Hippocampal formation (tissue), 2 donors: ENCODE data around the gene FUT4.
"Not testable (repeated sequence)": the region's sequence is repeated elsewhere in the genome, so short reads cannot be mapped to it uniquely, and the experiment has no call there.

Experiments used
- DNase-seq, 2 donors: peaks; one replicate each; lab custom pipeline; 2025; lab: John Stamatoyannopoulos, UW

The FUT4 gene, protein sequence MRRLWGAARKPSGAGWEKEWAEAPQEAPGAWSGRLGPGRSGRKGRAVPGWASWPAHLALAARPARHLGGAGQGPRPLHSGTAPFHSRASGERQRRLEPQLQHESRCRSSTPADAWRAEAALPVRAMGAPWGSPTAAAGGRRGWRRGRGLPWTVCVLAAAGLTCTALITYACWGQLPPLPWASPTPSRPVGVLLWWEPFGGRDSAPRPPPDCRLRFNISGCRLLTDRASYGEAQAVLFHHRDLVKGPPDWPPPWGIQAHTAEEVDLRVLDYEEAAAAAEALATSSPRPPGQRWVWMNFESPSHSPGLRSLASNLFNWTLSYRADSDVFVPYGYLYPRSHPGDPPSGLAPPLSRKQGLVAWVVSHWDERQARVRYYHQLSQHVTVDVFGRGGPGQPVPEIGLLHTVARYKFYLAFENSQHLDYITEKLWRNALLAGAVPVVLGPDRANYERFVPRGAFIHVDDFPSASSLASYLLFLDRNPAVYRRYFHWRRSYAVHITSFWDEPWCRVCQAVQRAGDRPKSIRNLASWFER

DNA sequence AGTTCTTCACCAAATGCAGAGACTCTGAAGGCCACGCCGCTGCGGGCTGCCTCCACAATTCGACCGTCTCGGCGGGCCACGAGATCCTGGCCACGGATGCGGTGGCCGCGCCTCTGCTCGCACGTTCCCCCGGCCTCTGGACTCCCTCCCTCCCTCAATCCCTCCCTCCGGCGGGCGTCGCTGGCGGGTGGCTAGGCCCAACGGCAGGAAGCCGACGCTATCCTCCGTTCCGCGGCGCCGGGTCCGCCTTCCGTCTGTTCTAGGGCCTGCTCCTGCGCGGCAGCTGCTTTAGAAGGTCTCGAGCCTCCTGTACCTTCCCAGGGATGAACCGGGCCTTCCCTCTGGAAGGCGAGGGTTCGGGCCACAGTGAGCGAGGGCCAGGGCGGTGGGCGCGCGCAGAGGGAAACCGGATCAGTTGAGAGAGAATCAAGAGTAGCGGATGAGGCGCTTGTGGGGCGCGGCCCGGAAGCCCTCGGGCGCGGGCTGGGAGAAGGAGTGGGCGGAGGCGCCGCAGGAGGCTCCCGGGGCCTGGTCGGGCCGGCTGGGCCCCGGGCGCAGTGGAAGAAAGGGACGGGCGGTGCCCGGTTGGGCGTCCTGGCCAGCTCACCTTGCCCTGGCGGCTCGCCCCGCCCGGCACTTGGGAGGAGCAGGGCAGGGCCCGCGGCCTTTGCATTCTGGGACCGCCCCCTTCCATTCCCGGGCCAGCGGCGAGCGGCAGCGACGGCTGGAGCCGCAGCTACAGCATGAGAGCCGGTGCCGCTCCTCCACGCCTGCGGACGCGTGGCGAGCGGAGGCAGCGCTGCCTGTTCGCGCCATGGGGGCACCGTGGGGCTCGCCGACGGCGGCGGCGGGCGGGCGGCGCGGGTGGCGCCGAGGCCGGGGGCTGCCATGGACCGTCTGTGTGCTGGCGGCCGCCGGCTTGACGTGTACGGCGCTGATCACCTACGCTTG lies at the start of gene FUT4:
Gene FUT4, plus strand, starts transcription at position 227 of the 951 bp plus-strand sequence. Its CDS starts 213 bp downstream, at position 440.
- peak; percentile 62 to 78 for DNase-seq

DNA sequence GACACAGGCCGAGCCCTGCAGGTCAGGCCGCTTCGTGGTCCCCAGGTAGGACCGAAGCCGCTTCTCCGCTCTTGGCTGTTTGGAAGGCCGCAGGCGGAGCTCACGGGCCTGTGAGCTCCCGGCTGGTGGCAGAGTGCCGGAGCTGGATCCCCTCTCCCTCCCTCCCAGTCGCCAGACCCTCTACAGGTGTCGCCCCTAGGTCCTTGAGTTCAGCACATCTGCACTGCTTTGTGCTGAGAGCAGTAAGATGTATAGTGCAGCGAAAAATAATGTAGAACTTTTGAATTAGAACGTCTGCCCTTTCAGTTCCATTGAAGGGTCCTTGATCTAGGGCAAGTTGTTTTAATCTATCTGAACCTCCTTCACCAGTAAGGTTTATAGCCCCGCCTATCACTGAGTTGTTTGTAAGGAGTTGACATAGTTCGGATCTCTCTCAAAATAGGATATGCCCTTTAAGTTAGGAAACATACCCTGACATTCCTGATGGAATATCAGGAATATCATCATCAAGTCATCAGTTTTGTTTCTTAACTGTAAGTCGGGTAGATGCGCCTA lies 49.5 kb upstream of the FUT4 start:
- no peak for DNase-seq

DNA sequence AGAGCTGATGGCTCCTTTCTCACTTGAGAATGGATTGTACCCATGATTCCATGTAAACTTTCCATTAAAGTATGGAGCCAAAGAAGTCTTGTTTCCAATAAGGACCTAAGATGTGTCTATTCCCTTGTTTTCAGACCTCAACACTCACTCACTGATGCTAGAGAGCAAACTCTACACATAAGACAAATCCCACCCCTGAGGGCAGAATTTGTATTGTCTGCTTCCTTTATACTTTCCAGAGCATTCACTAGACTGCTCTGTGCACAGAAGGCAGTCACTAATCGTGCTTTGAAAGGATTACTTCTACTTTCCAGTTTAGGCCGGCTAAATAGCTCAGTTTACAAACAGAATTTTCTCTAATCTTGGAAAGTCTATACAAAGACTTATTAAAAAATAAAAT lies 43.5 kb upstream of the FUT4 start:
- no peak for DNase-seq

DNA sequence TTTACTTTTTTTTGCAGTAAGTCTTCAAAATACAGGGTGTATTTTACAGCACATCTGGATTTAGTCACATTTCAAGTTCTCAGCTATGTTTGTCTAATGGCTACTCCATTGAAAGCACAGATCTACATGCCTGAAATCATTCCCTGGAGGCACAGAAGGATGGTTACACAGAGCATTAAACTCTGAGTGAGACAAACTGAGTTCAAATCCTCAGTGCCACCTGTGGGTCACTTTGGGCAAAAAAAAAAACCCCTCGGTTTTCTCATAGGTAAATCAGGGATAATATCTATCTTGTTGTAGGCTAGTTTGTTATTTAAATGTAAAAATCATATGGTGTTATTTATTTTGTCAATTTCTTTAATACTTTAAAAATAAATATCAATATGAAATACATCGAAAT lies 42.2 kb upstream of the FUT4 start:
- no peak for DNase-seq

DNA sequence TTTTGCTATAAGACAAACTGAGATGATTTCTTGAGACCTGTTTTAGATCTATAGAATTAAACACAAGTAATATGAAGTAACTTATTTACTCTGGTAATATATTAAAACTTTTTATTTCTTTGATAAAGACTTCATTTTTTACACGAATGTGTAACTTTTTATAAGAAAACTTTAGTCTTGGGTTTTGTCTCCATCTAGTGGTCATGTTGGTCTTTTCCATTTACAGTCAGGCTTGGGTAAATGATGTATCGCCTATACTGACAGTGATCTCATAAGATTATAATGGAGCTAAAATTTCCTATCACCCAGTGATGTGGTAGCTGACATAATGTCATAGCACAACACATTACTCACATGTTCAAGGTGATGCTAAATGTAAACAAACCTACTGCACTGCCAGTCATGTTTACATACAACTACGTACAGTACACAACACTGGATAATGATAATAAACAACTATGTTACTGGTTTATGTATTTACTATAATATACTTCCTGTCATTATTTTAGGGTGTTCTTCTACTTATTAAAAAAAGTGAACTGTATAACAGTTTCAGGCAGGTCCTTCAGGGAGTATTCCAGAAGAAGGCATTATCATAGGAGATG lies 38.9 kb upstream of the FUT4 start:
- peak in 1 of 2 donors; percentile 36 for DNase-seq

DNA sequence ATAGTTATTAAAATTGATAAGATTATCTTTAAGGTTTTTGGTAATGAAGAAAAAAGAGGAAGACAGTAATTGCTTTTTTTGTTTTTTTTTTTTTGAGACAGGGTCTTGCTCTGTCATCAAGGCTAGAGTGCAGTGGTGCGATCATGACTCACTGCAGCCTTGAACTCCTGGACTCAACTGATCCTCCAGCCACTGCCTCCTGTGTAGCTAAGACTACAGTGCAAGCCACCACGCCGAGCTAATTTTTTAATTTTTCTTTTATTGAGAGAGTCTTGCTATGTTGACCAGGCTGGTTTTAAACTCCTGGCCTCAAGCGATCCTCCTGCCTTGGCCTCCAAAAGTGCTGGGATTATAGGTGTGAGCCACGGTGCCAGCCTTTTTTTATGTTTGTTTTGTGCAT lies 37.2 kb upstream of the FUT4 start:
- DNase-seq, result not testable (repeated sequence)

DNA sequence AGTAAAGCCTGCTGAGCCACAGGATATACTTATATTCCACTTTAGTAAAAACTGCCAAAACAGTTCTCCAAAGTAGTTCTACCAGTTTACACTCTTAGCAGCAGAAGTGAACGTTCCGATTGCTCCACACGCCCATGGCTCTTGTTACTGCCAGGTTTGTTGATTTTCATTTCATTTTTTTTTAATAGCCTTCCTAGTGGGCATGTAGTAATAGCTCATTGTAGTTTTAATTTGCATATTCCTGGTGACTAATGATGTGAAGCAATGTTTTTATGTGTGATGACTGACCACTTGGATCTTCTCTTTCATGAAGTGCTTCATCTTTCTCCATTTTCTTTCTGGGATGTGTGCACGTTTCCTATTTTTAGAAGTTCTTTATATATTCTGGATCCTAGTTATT lies 36.2 kb upstream of the FUT4 start:
- no peak for DNase-seq

DNA sequence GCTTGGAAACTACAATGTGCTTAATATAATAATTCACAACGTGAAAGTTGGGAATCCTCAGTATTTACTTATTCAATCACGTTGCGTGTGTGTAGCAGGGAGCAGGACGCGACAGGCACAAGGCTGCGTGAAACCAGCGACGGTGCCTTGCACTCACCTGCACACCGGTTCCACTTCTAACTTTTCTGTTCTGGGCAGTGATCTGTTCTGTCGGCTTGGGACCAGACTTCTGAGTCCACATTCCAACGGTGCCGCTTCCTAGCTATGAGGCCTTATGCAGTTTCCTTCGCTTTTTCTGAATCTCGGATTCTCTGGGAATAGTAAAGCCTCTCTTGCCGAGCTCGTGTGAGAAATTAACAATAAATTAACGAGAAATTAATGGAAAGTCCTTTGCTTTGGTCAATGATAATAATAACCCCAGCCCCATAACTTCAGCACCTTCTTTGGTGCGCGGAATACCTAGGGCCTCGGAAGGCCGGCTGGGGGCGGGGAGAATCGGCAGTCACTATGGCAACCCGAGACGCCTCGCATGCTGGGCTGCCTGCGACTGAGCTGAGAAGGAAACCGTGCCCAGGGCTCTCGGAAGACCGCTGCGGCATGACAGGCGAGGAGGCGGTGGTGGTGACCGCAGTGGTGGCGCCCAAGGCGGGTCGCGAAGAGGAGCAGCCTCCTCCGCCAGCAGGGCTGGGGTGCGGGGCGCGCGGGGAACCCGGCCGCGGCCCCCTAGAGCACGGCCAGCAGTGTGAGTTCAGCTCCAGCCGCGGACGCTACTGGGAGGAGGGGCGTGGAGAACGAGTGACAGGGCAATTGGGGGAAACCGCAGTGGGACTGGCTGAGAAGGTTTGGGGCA lies 31.6 kb upstream of the FUT4 start, which contains the start of gene C11orf97:
Gene C11orf97, plus strand, starts transcription at position 530 of the 850 bp plus-strand sequence. Its CDS starts 68 bp downstream, at position 598.
- peak; percentile 25 to 61 for DNase-seq

DNA sequence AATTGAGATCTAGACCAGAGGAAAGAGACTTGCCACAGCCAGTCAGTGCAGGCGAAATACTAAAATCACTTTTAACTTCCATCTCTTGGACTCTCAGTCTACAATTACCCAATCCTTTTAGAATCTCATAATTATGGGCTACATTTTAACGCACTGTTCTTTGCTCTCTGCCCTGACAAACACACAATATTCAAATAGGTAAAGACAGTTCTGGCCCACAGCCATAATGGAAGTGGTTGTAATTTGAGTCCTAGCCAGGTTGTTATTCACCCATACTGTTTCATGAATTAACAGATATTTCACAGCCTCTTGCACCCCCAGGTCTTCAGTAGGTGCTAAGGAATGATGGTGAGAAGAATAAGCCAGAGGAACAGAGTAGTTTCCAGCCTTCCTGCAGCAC lies 30.6 kb upstream of the FUT4 start:
- DNase-seq, result no peak

DNA sequence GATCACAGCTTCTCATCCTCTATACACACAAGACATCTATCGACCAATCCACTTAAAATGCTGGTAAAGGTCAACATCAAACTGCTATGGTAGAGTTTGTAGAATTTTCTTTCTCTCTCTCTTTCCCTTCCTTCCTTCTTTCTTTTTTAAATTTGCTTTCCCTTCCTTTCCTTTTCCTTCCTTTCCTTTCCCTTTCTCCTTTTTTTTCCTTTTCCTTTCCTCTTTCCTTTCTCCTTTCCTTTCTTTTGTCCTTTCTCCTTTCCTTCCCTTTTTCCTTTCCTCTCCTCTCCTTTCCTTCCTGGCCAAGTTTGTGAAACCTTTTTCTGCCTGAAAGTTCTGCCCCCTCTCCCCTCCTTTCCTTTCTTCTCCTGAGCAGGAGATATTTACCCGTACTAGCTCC lies 28.3 kb upstream of the FUT4 start:
- DNase-seq, result no peak

DNA sequence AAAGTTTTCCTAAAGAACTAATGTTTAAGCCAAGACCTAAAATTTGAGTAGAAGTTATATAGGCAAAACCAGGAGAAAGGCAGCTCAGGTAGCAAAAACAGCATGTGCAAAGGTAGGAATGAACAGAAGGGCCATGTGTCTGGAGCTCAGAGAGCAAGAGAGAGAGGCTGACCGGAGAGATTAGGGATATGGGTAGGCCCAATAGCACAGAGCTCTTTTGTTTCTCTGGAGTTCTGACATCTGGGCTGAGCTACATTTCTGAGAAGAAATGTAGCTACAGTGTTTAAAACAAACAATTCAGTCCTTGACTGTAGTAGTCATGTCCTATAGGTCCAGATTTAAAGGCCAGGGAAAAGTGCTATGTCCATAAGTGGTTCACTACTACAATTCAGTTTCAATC lies 27.0 kb upstream of the FUT4 start:
- DNase-seq, result no peak

DNA sequence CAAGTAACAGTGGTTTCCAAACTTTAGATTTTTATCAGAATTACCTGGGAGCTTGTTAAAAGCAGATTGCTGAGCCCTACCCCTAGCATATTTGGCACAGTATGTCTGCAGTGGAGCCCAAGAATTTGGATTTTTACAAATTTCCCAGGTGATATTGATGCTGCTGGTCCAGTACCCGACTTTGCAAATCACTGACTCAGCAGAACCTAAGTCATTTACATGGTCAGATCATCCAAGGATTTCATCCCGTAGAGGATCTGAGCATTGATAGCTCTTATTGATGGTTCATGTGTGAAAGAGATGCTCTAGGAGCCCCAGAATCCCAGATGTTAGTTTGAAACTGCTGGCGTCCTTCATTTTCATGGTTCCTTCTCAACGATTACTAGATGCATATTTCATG lies 25.4 kb upstream of the FUT4 start:
- no peak for DNase-seq

DNA sequence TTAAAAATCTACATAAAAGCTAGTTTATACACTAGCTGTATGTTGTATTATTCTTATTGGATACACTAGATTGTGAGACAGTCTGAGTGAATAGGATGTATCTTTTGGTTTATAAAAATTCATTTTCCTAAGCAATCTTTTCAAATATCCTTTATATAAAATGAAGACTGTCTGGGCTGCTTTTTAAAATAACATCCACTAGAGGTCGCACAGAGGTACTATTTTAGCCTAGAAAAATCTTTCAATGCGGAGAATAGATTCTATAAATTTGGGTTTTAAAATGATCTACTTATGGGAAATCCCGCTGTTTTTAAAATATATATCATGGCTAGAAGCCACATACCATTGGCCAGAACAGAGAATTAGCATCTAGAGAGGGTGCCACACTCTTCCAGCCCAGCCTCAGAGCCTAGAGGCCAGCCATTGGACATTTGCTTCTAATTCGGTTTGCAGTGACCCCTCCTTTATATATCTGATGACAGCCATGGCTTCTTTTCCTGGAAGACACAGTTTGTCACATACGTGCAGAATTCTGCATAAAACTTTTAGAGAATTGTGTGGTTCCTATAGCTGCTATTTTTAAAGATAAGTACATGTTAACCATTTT lies 24.1 kb upstream of the FUT4 start:
- peak in 1 of 2 donors; percentile 52 for DNase-seq

DNA sequence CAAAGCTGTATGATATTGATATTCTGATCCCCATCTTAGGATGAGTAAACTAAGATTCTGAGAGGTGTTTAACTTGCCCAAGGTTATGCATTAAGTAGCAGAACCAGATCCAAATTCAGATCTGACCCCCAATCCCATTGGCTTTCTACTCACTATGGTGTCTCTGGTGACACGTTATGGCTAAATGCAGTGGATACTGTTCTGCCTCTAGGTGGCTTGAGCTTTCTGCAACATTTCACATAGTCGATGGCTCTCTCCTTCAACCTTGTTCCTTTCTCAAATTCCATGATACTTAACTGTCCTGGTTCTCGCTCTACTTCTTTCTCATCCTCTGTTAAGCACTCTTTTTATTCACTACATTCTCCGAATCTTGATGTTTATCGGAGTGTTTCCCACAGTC lies 22.0 kb upstream of the FUT4 start:
- no peak for DNase-seq

DNA sequence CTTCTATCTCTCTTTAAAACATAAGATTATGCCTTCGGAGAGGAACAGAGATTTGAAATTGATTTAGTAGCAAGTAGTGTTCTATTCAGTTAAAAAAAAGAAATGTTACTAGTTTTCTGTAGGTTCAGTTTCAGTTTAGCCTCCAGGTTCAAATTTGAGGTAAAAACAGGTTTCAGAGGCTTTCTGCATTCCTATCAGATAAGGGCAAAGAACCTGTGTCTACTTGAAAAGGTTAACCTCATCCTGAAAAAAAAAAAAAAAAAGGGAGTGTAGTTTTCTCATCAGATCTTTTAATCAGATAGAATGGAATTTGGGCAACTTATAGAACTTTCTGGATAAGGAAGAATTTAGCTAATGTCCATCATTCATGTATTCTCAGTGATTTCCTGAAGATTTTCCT lies 19.4 kb upstream of the FUT4 start:
- no peak for DNase-seq

DNA sequence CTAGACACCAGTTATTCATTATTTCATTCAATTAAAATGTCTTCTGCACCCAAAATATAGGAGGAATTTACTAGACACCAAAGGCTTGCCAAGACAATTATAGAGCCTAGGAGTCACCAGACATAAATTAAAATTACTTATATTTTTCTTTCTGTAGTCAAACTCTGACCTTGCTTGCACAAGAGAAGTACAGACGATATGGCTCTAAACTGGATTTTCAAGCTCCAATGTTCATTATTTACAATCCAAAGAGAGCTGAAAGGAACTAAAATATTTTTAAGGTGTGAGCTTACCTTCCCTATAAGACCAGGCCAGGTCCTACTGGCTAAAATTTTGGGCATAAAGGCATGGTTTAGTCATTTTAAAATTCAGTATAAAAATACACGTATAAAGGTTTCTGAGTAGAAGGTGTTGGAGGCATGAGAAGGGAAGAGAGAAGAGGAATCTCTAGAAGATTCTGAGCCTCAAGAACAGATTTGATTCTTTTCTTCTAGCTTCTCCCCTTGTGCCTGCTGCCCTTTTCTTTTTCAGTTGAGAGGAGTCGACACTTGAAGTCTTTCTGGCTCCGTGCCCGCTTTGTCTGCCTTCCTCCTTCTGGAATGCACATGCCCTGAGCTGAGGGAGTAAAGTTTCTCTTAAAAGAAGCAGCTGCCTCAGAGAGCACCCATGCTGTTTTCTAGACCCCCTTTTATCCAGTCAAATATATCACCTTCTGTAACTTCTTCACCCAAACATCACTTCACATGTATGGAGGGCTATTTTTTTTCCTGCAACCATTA lies 18.0 kb upstream of the FUT4 start:
- no peak for DNase-seq

DNA sequence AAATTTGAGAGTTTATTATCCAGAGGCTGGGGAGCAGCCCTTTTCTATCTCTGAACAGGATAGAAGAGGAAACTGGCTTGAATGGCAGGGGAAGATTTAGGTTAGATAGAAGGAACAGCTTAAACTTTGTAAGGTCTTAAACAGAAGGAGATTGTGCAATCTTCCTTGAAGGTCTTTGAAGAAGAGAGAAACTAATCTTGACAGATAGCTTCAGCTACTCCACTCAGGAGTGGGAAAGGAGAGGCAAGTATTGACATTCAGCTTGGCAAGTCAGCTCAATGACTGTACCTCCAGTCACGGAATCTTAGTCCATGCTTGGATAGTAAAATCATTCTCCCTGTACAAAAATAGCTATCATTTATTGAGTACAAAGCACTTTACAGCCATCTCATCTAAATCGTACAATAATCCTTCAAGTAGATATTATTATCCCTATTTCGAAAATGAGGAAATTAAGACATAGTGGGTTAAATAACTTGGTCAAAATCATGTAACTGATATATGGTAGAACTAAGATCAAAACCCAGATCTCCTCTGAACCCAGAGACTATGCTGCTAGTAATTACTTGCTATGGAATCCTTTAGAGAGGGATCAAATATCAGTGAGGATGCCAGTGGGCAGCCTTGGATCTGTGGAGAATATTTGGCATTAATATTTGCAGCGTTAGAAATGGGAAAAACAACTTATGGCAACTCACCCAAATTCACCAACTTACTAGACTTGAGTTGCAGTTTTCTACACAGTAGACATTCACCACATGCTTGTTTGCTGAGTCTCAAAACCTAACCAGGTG lies 16.9 kb upstream of the FUT4 start:
- DNase-seq, result no peak

DNA sequence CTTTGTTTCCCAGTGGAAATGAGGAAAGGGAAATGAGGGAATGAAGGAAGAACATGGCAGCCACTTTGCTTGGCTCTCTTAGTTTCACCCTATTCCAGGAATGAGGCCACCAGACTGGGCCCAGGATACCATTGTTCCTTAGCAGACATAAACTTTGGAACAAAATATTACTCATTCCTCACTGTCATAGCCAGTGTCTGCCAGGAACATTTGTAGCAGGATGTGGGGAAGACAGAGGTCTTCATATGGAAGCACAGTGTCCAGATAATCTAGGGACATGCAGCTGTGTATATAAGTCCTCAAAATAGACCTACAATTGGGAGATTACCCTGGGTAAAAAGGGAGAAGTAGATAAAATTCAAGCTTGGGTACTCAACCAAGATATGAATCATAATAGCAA lies 15.2 kb upstream of the FUT4 start:
- DNase-seq, result no peak

DNA sequence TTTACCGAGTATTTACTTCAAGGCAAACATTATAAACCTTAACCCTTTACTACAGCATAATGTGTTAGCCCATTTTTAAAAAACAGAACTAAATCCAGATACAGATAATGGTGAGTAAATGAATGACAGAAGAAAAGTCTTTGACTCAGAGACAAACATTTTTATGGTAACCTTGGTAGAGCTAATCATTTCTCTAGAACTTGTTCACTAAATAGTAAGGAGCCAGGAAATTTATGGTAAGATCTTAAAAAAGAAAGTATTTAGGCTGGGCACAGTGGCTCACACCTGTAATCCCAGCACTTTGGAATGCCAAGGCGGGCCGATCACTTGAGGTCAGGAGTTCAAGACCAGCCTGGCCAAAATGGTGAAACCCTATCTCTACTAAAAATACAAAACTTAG lies 11.5 kb upstream of the FUT4 start:
- no peak for DNase-seq
